NCI-H2196 treated with DMSO at 0.1 percent for 48 hours (cell line): Measurements from ENCODE around the gene SEMA3B.
"Not testable (repeated sequence)": the region's sequence is repeated elsewhere in the genome, so short reads cannot be mapped to it uniquely, and the experiment has no call there.

Experiments
- DNase-seq: peaks from one replicate; lab custom pipeline; 2025; ENCODE audit not compliant: unreplicated experiment; lab: John Stamatoyannopoulos, UW

The SEMA3B gene

GRCh38 chr3:50271314-50271936, 2.5 kb downstream of the SEMA3B start:
- DNase-seq, result no peak

- not testable (repeated sequence) for DNase-seq
These were observed 3.6 kb downstream of the SEMA3B start for GRCh38 chr3:50272538-50272910.

GRCh38 chr3:50272911-50273688, 4.2 kb downstream of the SEMA3B start:
- peak; percentile 39 for DNase-seq

- no peak for DNase-seq
These were observed 4.7 kb downstream of the SEMA3B start for GRCh38 chr3:50273689-50274065.

- no peak for DNase-seq
These were observed 5.6 kb downstream of the SEMA3B start for GRCh38 chr3:50274371-50275104.

- no peak for DNase-seq
These were observed 6.4 kb downstream of the SEMA3B start for GRCh38 chr3:50275141-50275995.

- no peak for DNase-seq
These were observed 7.2 kb downstream of the SEMA3B start for GRCh38 chr3:50275996-50276761.

GRCh38 chr3:50276762-50277101, 7.8 kb downstream of the SEMA3B start:
- DNase-seq, result no peak

GRCh38 chr3:50278123-50278879, 9.4 kb downstream of the SEMA3B start:
- no peak for DNase-seq

GRCh38 chr3:50278880-50279224, 9.9 kb downstream of the SEMA3B start, which contains the start of gene LSMEM2:
Gene LSMEM2 (plus strand): TSS chr3:50279087. CDS start chr3:50279114, 27 bp downstream.
- DNase-seq, result no peak

GRCh38 chr3:50279255-50280016, 10.5 kb downstream of the SEMA3B start:
- DNase-seq, result no peak

- not testable (repeated sequence) for DNase-seq
These were observed 15.2 kb downstream of the SEMA3B start for GRCh38 chr3:50284121-50284520.

- DNase-seq, result no peak
These were observed 17.6 kb downstream of the SEMA3B start for GRCh38 chr3:50286322-50287227.

GRCh38 chr3:50287262-50287661, 18.3 kb downstream of the SEMA3B start:
- DNase-seq, result no peak

GRCh38 chr3:50288387-50289007, 19.6 kb downstream of the SEMA3B start:
- no peak for DNase-seq

GRCh38 chr3:50289130-50289529, 20.2 kb downstream of the SEMA3B start:
- DNase-seq, result no peak

GRCh38 chr3:50290161-50290641, 21.3 kb downstream of the SEMA3B start:
- DNase-seq, result no peak
